ENCODE data around the gene ARHGEF2.

The ARHGEF2 gene

DNA sequence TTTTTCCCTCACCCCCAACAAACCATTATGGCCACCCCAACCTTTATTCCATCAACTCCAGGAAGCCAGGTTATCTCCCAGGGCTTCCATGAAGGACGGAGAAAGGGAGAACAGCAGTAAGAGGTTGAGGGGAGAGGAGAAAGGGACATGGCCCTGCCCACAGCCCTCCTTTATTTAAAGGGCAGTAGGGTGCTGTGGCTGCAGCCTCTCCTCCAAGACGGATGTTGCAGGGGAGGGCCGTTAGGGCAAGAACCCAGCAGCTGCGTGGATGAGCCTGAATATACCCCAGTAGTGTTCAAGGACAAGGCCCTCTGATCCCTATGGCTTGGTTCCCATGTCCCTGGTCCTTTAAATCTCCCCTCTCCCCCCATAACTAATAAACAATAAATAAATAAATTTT, 31.1 kb downstream of the ARHGEF2 start:
- TF ChIP-seq, protein P1, sequence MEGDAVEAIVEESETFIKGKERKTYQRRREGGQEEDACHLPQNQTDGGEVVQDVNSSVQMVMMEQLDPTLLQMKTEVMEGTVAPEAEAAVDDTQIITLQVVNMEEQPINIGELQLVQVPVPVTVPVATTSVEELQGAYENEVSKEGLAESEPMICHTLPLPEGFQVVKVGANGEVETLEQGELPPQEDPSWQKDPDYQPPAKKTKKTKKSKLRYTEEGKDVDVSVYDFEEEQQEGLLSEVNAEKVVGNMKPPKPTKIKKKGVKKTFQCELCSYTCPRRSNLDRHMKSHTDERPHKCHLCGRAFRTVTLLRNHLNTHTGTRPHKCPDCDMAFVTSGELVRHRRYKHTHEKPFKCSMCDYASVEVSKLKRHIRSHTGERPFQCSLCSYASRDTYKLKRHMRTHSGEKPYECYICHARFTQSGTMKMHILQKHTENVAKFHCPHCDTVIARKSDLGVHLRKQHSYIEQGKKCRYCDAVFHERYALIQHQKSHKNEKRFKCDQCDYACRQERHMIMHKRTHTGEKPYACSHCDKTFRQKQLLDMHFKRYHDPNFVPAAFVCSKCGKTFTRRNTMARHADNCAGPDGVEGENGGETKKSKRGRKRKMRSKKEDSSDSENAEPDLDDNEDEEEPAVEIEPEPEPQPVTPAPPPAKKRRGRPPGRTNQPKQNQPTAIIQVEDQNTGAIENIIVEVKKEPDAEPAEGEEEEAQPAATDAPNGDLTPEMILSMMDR (IDR thresholded peaks at IDR 0.05; ENCODE audit: extremely low read depth, missing control alignments) = no peak
- no peak for DNase-seq (ENCODE audit: low spot score)

DNA sequence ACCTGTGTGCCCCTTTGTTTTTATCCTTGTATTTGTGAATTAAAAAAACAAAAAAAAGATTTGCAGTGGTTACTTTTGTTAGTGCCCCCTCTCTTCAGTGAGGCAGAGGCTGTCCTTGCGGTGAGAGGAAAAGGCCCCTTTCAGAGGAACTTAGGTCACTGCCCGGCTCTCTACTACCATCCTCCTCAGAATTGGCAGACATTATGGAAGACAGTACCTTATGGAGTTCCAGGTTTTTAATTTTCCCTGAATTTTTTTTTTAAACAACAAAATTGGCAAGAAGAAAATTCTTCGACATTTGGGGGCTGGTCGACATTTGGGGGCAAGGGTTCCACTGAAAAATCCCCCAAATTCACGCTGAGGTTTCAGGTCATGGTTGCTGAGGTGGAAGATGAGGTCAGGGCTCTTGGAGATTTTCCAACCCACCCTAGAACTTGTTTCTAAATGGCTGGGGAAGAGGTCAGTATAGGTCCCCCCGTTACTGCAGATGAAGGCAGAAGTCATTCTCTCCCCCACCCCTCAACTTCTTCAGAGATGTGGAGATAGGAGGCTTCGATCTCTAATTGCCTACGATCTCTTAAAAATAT, 31.6 kb downstream of the ARHGEF2 start:
- DNase-seq (ENCODE audit: low spot score) = no peak
- TF ChIP-seq, protein P1 (IDR thresholded peaks at IDR 0.05; ENCODE audit: extremely low read depth, missing control alignments) = no peak

DNA sequence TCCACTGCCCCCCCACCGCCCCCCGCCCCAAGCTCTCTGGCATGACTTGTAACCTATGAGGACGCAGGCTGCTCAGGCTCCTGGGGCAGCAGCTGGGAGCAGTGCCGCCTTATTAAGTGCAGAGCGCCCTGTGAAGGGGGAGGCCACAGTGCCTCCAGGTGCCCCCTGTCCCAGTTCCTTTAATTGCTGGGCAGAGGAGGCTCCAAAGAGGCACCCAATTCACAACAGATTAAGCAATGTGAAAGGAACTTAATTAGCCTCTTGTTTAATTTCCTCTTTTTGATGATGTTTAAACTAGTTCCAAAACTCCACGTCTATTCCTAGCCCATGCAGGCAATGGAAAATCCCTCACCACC, 33.9 kb downstream of the ARHGEF2 start:
- no peak for DNase-seq (ENCODE audit: low spot score)
- TF ChIP-seq, protein P1 (IDR thresholded peaks at IDR 0.05; ENCODE audit: extremely low read depth, missing control alignments) = no peak

DNA sequence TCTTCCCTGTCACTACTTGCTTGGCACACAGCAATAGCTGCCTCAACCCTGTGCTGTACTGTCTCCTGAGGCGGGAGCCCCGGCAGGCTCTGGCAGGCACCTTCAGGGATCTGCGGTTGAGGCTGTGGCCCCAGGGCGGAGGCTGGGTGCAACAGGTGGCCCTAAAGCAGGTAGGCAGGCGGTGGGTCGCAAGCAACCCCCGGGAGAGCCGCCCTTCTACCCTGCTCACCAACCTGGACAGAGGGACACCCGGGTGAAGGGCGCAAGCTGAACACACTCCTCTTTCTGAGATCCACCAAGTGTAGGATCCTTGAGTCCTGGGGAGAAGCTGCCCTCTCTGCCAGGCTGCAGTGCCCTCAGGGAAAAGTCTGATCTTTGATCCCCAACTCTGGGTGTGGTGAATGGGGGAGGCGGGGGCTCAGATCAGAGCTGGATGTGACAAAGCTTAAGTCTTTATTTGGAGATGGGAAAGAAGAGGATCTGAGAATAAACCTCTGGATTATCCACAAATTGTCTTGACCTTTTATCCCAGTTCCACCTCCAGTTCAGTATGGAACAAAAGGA, 35.7 kb downstream of the ARHGEF2 start:
- TF ChIP-seq, protein P1 (IDR thresholded peaks at IDR 0.05; ENCODE audit: extremely low read depth, missing control alignments) = no peak
- DNase-seq (ENCODE audit: low spot score) = no peak

DNA sequence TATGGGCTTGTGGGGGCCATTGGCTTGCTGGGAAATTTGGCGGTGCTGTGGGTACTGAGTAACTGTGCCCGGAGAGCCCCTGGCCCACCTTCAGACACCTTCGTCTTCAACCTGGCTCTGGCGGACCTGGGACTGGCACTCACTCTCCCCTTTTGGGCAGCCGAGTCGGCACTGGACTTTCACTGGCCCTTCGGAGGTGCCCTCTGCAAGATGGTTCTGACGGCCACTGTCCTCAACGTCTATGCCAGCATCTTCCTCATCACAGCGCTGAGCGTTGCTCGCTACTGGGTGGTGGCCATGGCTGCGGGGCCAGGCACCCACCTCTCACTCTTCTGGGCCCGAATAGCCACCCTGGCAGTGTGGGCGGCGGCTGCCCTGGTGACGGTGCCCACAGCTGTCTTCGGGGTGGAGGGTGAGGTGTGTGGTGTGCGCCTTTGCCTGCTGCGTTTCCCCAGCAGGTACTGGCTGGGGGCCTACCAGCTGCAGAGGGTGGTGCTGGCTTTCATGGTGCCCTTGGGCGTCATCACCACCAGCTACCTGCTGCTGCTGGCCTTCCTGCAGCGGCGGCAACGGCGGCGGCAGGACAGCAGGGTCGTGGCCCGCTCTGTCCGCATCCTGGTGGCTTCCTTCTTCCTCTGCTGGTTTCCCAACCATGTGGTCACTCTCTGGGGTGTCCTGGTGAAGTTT, 36.4 kb downstream of the ARHGEF2 start:
- TF ChIP-seq, protein P1 (IDR thresholded peaks at IDR 0.05; ENCODE audit: extremely low read depth, missing control alignments) = no peak
- no peak for DNase-seq (ENCODE audit: low spot score)

GRCh38 chr1:155940993-155941844, 37.1 kb downstream of the ARHGEF2 start, which contains the start of gene RXFP4:
Gene RXFP4, plus strand, starts transcription at chr1:155941638. Its CDS starts 72 bp downstream, at chr1:155941710.
- no peak for DNase-seq (ENCODE audit: low spot score)
- TF ChIP-seq, protein P1 (IDR thresholded peaks at IDR 0.05; ENCODE audit: extremely low read depth, missing control alignments) = no peak
